K562 (cell line): Measurements from ENCODE around the gene FLVCR2. TPM values are rescaled to one million over a fixed set of nuclear protein-coding genes. Genes with fewer than 3 reads are reported as not detected.
A peak's percentile ranks its signal among the peaks of the same experiment; 100 is the strongest.

ENCODE experiments used
- ATAC-seq: fragments of 200-7000 bp; cut with Tn5 transposase; 3 replicates; pipeline ENCODE4 v1.9.1; 2020; ENCODE audit warnings: moderate library complexity
- Bru-seq: library from RNA; stranded (reverse); fragments of 400-500 nt; gene quantifications from one replicate; lab custom pipeline; 2021; lab: Mats Ljungman, UMichigan
- BruChase-seq, 2 experiments: library from RNA; stranded (reverse); fragments of 400-500 nt; gene quantifications; one replicate each; lab custom pipeline; 2021; lab: Mats Ljungman, UMichigan
- BruUV-seq: library from RNA; stranded (reverse); fragments of 400-500 nt; replicated peaks from 2 replicates; lab custom pipeline; 2021; lab: Mats Ljungman, UMichigan
- CTCF ChIA-PET: fragments of 300-600 bp; formaldehyde crosslinking; extraction: SDS; loops from one replicate; lab custom pipeline; 2021; ENCODE audit warnings: low intra/inter-chr PET ratio; lab: Yijun Ruan, JAX
- POLR2A ChIA-PET: fragments of 300-600, 350-650 bp; sonication (Branson Sonifier 250); formaldehyde crosslinking; extraction: SDS; loops from one replicate; lab custom pipeline; 2021; ENCODE audit warnings: antibody characterized with exemption, inconsistent platforms; lab: Yijun Ruan, JAX
- DNase-seq, 4 experiments: peaks; one replicate each; pipeline versions ENCODE4 v3.0.0 to v3.0.0-alpha.2; 2011 to 2018; ENCODE audit warnings: low spot score in 3 of 4, mixed read lengths in 3 of 4; ENCODE audit errors: extremely low read depth in 1 of 4
- FAIRE-seq: peaks from 2 replicates; lab custom pipeline; 2011; peaks lifted over from hg19 to GRCh38; lab: Jason Lieb, UNC
- H2AFZ ChIP-seq: 2 replicates; pipeline ENCODE4 v1.6.0; 2011; ENCODE audit warnings: low read depth, low read length, control low read depth, inconsistent platforms
- H3K27ac ChIP-seq: fragments of 200-600 bp; 3 replicates; pipeline ENCODE4 v1.8.0; 2011; ENCODE audit warnings: low read depth, mild to moderate bottlenecking, control low read depth, inconsistent platforms, low read length, moderate library complexity, mixed read lengths; ENCODE audit errors: extremely low read depth
- H3K27me3 ChIP-seq, 2 experiments: fragments of 300-600 bp in 1 of 2; 2 replicates in 1 of 2; 3 replicates in 1 of 2; pipeline versions ENCODE4 v1.6.0 to v1.8.0; 2011; ENCODE audit warnings: inconsistent platforms in 2 of 2, low read length in 2 of 2, mild to moderate bottlenecking in 1 of 2, mixed read lengths in 1 of 2, moderate library complexity in 1 of 2; ENCODE audit not compliant: control insufficient read depth in 2 of 2, insufficient read depth in 2 of 2
- H3K36me3 ChIP-seq: fragments of 300-600 bp; 3 replicates; pipeline ENCODE4 v1.8.0; 2011; ENCODE audit warnings: mild to moderate bottlenecking, low read length, inconsistent platforms; ENCODE audit not compliant: control insufficient read depth, insufficient read depth
- H3K4me1 ChIP-seq, 2 experiments: fragments of 200-600 bp in 1 of 2; replicated peaks in 1 of 2; 2 replicates in 1 of 2; 3 replicates in 1 of 2; pipeline versions ENCODE4 v1.5.1 to v1.8.0; 2011; ENCODE audit warnings: inconsistent platforms in 2 of 2, low read length in 2 of 2, mild to moderate bottlenecking in 1 of 2, mixed read lengths in 1 of 2, moderate library complexity in 1 of 2; ENCODE audit not compliant: control insufficient read depth in 2 of 2, insufficient read depth in 2 of 2
- H3K4me2 ChIP-seq: 2 replicates; pipeline ENCODE4 v1.6.1; 2011; ENCODE audit warnings: low read length, control low read depth, inconsistent platforms, mixed read lengths; ENCODE audit not compliant: insufficient read depth
- H3K4me3 ChIP-seq: fragments of 200-600 bp; sonication (generic), shearing (Covaris generic); 2 replicates; pipeline ENCODE4 v1.5.1; 2016; ENCODE audit warnings: control low read depth, inconsistent platforms
- H3K79me2 ChIP-seq: fragments of 200-600 bp; 3 replicates; pipeline ENCODE4 v1.8.0; 2011; ENCODE audit warnings: low read length, inconsistent platforms; ENCODE audit not compliant: control insufficient read depth, insufficient read depth
- H3K9ac ChIP-seq, 2 experiments: 2 replicates each; pipeline versions ENCODE4 v1.6.0 to v1.6.1; 2011; ENCODE audit warnings: low read depth in 2 of 2, low read length in 2 of 2, control low read depth in 1 of 2, inconsistent platforms in 1 of 2, mild to moderate bottlenecking in 1 of 2, mixed read lengths in 1 of 2; ENCODE audit not compliant: insufficient read depth in 1 of 2
- H3K9me1 ChIP-seq: one replicate; pipeline ENCODE4 v1.6.0; 2011; ENCODE audit warnings: inconsistent platforms, mild to moderate bottlenecking, low read length, moderate library complexity; ENCODE audit not compliant: control insufficient read depth, insufficient read depth
- H3K9me3 ChIP-seq: replicated peaks from 2 replicates; pipeline ENCODE4 v1.5.1; 2011; ENCODE audit warnings: low read depth, low read length, inconsistent platforms; ENCODE audit not compliant: control insufficient read depth, insufficient read depth
- H4K20me1 ChIP-seq: replicated peaks from 2 replicates; pipeline ENCODE4 v1.6.1; 2011; ENCODE audit warnings: low read length, inconsistent platforms, mixed read lengths; ENCODE audit not compliant: control insufficient read depth, insufficient read depth
- ESRRA ChIP-seq: fragments of 450-650 bp; IDR thresholded peaks from 2 replicates; pipeline ENCODE4 v1.6.1; 2014; ENCODE audit warnings: low read depth, mild to moderate bottlenecking, moderate library complexity, borderline replicate concordance
- GABPB1 ChIP-seq: sonication (generic); formaldehyde crosslinking; IDR thresholded peaks from 2 replicates; pipeline ENCODE4 v1.8.0; 2022; ENCODE audit warnings: mild to moderate bottlenecking, missing genetic modification reagents
- HDAC8 ChIP-seq: fragments of 450-650 bp; IDR thresholded peaks from 2 replicates; pipeline ENCODE4 v1.6.1; 2016; ENCODE audit warnings: mild to moderate bottlenecking, missing genetic modification characterization, moderate library complexity, missing compliant biosample characterization
- JUNB ChIP-seq: fragments of 450-650 bp; formaldehyde crosslinking; conservative IDR thresholded peaks from 2 replicates; pipeline ENCODE4 v1.4.0; 2020; ENCODE audit warnings: mild to moderate bottlenecking
- MECOM ChIP-seq: fragments of 250-450 bp; sonication (Bioruptor Pico); IDR thresholded peaks from 2 replicates; pipeline ENCODE4 v1.8.0; 2022; ENCODE audit warnings: inconsistent platforms
- MXI1 ChIP-seq: IDR thresholded peaks from 2 replicates; pipeline ENCODE4 v1.6.1; 2011; ENCODE audit warnings: low read depth, mild to moderate bottlenecking, improper control_type of control experiment, low read length
- ZNF695 ChIP-seq: fragments of 450-650 bp; formaldehyde crosslinking; IDR thresholded peaks from 2 replicates; pipeline ENCODE4 v1.4.0; 2020; ENCODE audit warnings: mild to moderate bottlenecking, moderate library complexity
- WGBS: fragments of 100-300 bp; shearing (Covaris generic); methylation state at CpG from one replicate; pipeline ENCODE4 v1.1.6; 2016; ENCODE audit warnings: low coverage, mixed read lengths; ENCODE audit not compliant: insufficient coverage; ENCODE audit errors: missing lambda C conversion rate; 5-methylcytosine and 5-hydroxymethylcytosine counted together
- in situ Hi-C: fragments of 300-500 bp; cut with MboI; formaldehyde crosslinking; loops from 4 replicates; pipeline ENCODE4 v1.15.0; 2018; ENCODE audit warnings: inconsistent platforms, mixed read lengths
- intact Hi-C: fragments of 100-400 bp; cut with micrococcal nuclease; formaldehyde crosslinking; loops from 2 replicates; pipeline ENCODE4 v1.14.2; 2022
- long read RNA-seq, 3 experiments: library from polyadenylated mRNA in 2 of 3; library from RNA in 1 of 3; unstranded in 2 of 3; stranded (forward) in 1 of 3; transcript quantifications; one replicate each; pipeline ENCODE4 v2.0.0, GENCODE V29; 2019 to 2022
- polyA minus RNA-seq, 3 experiments: library from RNA; depleted of rRNA, polyadenylated mRNA; stranded (reverse); fragments of >200 nt; gene quantifications; 2 replicates each; pipeline ENCODE4 v1.2.3, GENCODE V29; 2011
- polyA plus RNA-seq, 8 experiments: library from polyadenylated mRNA; depleted of rRNA in 4 of 8; stranded (reverse) in 5 of 8; unstranded in 3 of 8; fragments of >200 nt; fragmentation: Nextera tagmentation in 2 of 8; fragmentation: Illumina TruSeq in 1 of 8; extraction: Ambion mirVana in 2 of 8; extraction: Trizol in 1 of 8; gene quantifications; 2 replicates each; pipeline versions ENCODE4 v1.2.1 to v1.2.3, GENCODE V29; 2011 to 2014; ENCODE audit warnings: inconsistent platforms in 1 of 8, missing spikeins in 1 of 8
- total RNA-seq, 7 experiments: library from RNA; depleted of rRNA in 6 of 7; stranded (reverse); fragments of >200 nt in 6 of 7; fragmentation: Illumina TruSeq in 2 of 7; extraction: Trizol in 2 of 7; gene quantifications; 2 replicates each; pipeline versions ENCODE4 v1.2.1 to v1.2.3, GENCODE V29; 2011 to 2021; ENCODE audit warnings: low replicate concordance in 1 of 7
- TF ChIP-seq, protein P1 (sequence below): sonication (generic); formaldehyde crosslinking; IDR thresholded peaks from 2 replicates; pipeline ENCODE4 v1.9.0; 2022; ENCODE audit warnings: mild to moderate bottlenecking, missing genetic modification reagents
- TF ChIP-seq, protein P2 (sequence below): fragments of 200-800 bp; sonication (Bioruptor generic); IDR thresholded peaks from 2 replicates; pipeline ENCODE4 v1.6.1; 2017; ENCODE audit warnings: missing genetic modification characterization, missing compliant biosample characterization
- TF ChIP-seq, protein P3 (sequence below): sonication (generic); formaldehyde crosslinking; IDR thresholded peaks from 2 replicates; pipeline ENCODE4 v1.4.0; 2020; ENCODE audit warnings: mild to moderate bottlenecking, missing genetic modification reagents

The FLVCR2 gene, protein sequence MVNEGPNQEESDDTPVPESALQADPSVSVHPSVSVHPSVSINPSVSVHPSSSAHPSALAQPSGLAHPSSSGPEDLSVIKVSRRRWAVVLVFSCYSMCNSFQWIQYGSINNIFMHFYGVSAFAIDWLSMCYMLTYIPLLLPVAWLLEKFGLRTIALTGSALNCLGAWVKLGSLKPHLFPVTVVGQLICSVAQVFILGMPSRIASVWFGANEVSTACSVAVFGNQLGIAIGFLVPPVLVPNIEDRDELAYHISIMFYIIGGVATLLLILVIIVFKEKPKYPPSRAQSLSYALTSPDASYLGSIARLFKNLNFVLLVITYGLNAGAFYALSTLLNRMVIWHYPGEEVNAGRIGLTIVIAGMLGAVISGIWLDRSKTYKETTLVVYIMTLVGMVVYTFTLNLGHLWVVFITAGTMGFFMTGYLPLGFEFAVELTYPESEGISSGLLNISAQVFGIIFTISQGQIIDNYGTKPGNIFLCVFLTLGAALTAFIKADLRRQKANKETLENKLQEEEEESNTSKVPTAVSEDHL
- total RNA-seq (2011; cell fraction: chromatin; rRNA removed; ENCODE audit: low replicate concordance): 0.09 TPM in 1 of 2 replicates, not detected in the other
- not detected in 2 replicates for total RNA-seq (2011; cell fraction: nucleolus; rRNA removed)
- total RNA-seq (2011; cell fraction: nucleoplasm; rRNA removed): not detected in 2 replicates
- total RNA-seq (2014; rRNA removed): not detected in 2 replicates
- not detected in 2 replicates for total RNA-seq (2014; rRNA removed; fragmentation: Illumina TruSeq; extraction: Trizol)
- 0.11 TPM in 1 of 2 replicates, not detected in the other for total RNA-seq (2015; rRNA removed; fragmentation: Illumina TruSeq; extraction: Trizol)
- 1.5 and 3.2 TPM in 2 replicates for total RNA-seq (2021)
- 0.08 TPM in 1 of 2 replicates, not detected in the other for polyA plus RNA-seq (2011; rRNA removed)
- polyA plus RNA-seq (2011; cell fraction: cytosol; rRNA removed): 0.15 TPM in 1 of 2 replicates, not detected in the other
- not detected in 2 replicates for polyA plus RNA-seq (2011; cell fraction: nucleus; rRNA removed)
- 0.11 and 0.13 TPM in 2 replicates for polyA plus RNA-seq (2012)
- polyA plus RNA-seq (2014; fragmentation: Illumina TruSeq; extraction: Trizol): not detected in 2 replicates
- polyA plus RNA-seq (2014; fragmentation: Nextera tagmentation; extraction: Ambion mirVana): not detected
- not detected in 2 replicates for polyA plus RNA-seq (2014; rRNA removed)
- not detected in 2 replicates for polyA minus RNA-seq (2011; rRNA and poly(A)+ RNA removed)
- polyA minus RNA-seq (2011; cell fraction: cytosol; rRNA and poly(A)+ RNA removed): not detected in 2 replicates
- polyA minus RNA-seq (2011; cell fraction: nucleus; rRNA and poly(A)+ RNA removed): 0.22 TPM in 1 of 2 replicates, not detected in the other
- percentile 9 among the genes with signal in this experiment for Bru-seq, nascent RNA
- percentile 9 among the genes with signal in this experiment for BruChase-seq, experiment 1, labeled RNA remaining after a 2-hour chase
- percentile 11 among the genes with signal in this experiment for BruChase-seq, experiment 2, labeled RNA remaining after a 6-hour chase
- long read RNA-seq, experiment 1: 0 reads
- long read RNA-seq, experiment 2: 0 reads
- long read RNA-seq, experiment 3: 0 reads

DNA sequence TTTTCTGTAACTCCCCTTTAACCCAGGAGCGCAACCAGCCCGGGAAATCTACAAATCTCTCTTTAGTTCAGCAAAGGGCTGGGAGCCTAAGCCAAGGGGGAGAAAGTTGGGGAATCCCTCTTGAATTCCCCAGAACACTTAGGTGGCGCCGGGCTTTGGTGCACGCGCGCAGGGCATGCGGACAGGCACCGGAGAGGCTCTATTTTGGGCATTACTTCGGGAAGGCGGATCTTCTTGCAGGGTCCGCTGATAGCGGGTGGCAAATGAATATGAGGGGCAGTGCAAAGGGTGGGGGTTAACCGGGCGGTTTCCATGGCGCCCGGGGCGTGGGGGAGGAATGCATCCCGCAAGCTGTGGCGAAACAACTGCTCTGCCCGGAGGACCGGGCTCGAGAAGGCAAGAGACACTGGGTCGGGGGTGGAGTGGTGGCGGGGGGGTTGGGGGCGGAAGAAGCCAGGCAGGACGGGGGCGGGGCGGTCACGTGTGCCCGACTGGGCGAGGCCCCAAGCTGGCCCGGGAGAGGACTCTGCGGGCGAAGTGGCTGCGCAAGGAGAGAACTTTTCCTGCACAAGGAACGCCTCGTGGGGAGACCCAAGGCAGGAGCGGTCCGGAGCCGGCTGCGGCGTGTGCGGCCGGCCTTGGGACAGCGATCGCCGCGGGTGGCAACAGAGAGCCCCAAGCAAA is at the start of gene FLVCR2:
TSS of gene FLVCR2 (plus strand) at position 519 of the 684 bp plus-strand sequence. CDS start 353 bp downstream, outside the sequence.
- Histone ChIP-seq H3K79me2 (no peaks in the 10 kb centered on the region), H3K36me3 (no peaks in the 10 kb centered on the region), H3K9ac (no peak within 1 kb of the TSS; a peak in 1 of 4 replicates), H3K4me2 (peak within 1 kb of the TSS; percentile 40; the same call in 1 of the 2 replicates), H3K4me1 (peaks cover 0 to 14% of the 10 kb centered on the region in 2 experiments; a peak in 2 of 5 replicates), H3K9me1 (no peaks in the 10 kb centered on the region), H2AFZ (no peak within 1 kb of the TSS), H3K27ac (no peak within 1 kb of the TSS), H4K20me1 (no peaks in the 10 kb centered on the region), H3K4me3 (0 out of 2 replicates have a peak within 1 kb of the TSS, but pooled peaks have one; percentile 8), H3K27me3 (peaks cover 4 to 26% of the 10 kb centered on the region in 2 experiments; a peak in 4 of 5 replicates), H3K9me3 (no peaks in the 10 kb centered on the region)
- ChIA-PET POLR2A (interaction anchor here (0.6 to 0.7 kb wide), 2 partner anchors 373 to 463 kb away, joined by 3 read pairs; no protein-coding TSS in a partner anchor), CTCF (interaction anchor here (1.8 kb wide), 1 partner anchor 75 kb away, joined by 20 read pairs; no protein-coding TSS in a partner anchor)
- FAIRE-seq: no peak
- ATAC-seq: peak; percentile 71
- BruUV-seq: no TSS peak
- DNase-seq: peak; percentile 30 to 70 (median 57)
- intact Hi-C loops: loop anchor here (5.0 kb wide), 1 partner anchor 404 kb away; the partner anchor contains the start of gene TGFB3
- 2% methylated on average over 31 of the region's 49 CpGs for WGBS
- in situ Hi-C loops: loop anchor here (5.0 to 10.0 kb wide), 2 partner anchors 74 to 407 kb away; partner anchors contain the start of genes IFT43 and TGFB3
- no peak for TF ChIP-seq HDAC8 (tag)
- TF ChIP-seq GABPB1 (CRISPR knock-in tag): no peak
- no peak for TF ChIP-seq MECOM (CRISPR knock-in tag)
- TF ChIP-seq, protein P1, sequence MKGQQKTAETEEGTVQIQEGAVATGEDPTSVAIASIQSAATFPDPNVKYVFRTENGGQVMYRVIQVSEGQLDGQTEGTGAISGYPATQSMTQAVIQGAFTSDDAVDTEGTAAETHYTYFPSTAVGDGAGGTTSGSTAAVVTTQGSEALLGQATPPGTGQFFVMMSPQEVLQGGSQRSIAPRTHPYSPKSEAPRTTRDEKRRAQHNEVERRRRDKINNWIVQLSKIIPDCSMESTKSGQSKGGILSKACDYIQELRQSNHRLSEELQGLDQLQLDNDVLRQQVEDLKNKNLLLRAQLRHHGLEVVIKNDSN (CRISPR knock-in tag): peak; percentile 59
- no peak for TF ChIP-seq JUNB (CRISPR knock-in tag)
- TF ChIP-seq ZNF695 (CRISPR knock-in tag): no peak
- TF ChIP-seq ESRRA: no peak
- TF ChIP-seq MXI1: no peak
- TF ChIP-seq, protein P2, sequence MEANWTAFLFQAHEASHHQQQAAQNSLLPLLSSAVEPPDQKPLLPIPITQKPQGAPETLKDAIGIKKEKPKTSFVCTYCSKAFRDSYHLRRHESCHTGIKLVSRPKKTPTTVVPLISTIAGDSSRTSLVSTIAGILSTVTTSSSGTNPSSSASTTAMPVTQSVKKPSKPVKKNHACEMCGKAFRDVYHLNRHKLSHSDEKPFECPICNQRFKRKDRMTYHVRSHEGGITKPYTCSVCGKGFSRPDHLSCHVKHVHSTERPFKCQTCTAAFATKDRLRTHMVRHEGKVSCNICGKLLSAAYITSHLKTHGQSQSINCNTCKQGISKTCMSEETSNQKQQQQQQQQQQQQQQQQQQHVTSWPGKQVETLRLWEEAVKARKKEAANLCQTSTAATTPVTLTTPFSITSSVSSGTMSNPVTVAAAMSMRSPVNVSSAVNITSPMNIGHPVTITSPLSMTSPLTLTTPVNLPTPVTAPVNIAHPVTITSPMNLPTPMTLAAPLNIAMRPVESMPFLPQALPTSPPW (CRISPR knock-in tag): peak; percentile 64
- TF ChIP-seq, protein P3, sequence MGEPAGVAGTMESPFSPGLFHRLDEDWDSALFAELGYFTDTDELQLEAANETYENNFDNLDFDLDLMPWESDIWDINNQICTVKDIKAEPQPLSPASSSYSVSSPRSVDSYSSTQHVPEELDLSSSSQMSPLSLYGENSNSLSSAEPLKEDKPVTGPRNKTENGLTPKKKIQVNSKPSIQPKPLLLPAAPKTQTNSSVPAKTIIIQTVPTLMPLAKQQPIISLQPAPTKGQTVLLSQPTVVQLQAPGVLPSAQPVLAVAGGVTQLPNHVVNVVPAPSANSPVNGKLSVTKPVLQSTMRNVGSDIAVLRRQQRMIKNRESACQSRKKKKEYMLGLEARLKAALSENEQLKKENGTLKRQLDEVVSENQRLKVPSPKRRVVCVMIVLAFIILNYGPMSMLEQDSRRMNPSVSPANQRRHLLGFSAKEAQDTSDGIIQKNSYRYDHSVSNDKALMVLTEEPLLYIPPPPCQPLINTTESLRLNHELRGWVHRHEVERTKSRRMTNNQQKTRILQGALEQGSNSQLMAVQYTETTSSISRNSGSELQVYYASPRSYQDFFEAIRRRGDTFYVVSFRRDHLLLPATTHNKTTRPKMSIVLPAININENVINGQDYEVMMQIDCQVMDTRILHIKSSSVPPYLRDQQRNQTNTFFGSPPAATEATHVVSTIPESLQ (CRISPR knock-in tag): no peak
